Muscle layer of colon (tissue), 2 donors: ENCODE results near the gene TACR2.

ENCODE experiments used
- H3K27ac ChIP-seq: one replicate; pipeline ENCODE4 v1.7.0; 2013; ENCODE audit warnings: low read depth, mild to moderate bottlenecking, low read length, moderate library complexity
- H3K27me3 ChIP-seq, 2 donors: one replicate each; pipeline ENCODE4 v1.7.0; 2013; ENCODE audit warnings: low read length in 2 of 2, mild to moderate bottlenecking in 2 of 2; ENCODE audit not compliant: insufficient read depth in 2 of 2, control insufficient read depth in 1 of 2
- H3K36me3 ChIP-seq: one replicate; pipeline ENCODE4 v1.7.0; 2013; ENCODE audit warnings: mild to moderate bottlenecking, low read length; ENCODE audit not compliant: insufficient read depth
- H3K4me1 ChIP-seq: one replicate; pipeline ENCODE4 v1.7.0; 2013; ENCODE audit warnings: mild to moderate bottlenecking, low read length; ENCODE audit not compliant: insufficient read depth
- H3K4me3 ChIP-seq, 2 donors: one replicate each; pipeline ENCODE4 v1.7.0; 2013; ENCODE audit warnings: low read length in 2 of 2, low read depth in 1 of 2, mild to moderate bottlenecking in 1 of 2, moderate library complexity in 1 of 2
- H3K9ac ChIP-seq: one replicate; pipeline ENCODE4 v1.7.0; 2013; ENCODE audit warnings: low read length
- H3K9me3 ChIP-seq: one replicate; pipeline ENCODE4 v1.7.0; 2013; ENCODE audit warnings: mild to moderate bottlenecking, low read length
- donor health status: abdominal sarcoma.
- donor health status: Adenocarcinoma of cecum.

The TACR2 gene

GRCh38 chr10:69446650-69447151 lies 30.0 kb upstream of the TACR2 start:
- H3K9me3 ChIP-seq: no peaks in the 10 kb centered on the region
- no peak overlapping the region for H3K27ac ChIP-seq
- H3K27me3 ChIP-seq: no peaks in the 10 kb centered on the region
- H3K4me3 ChIP-seq: no peak overlapping the region
- H3K36me3 ChIP-seq: no peaks in the 10 kb centered on the region
- H3K9ac ChIP-seq: no peak overlapping the region
- peaks cover 23% of the 10 kb centered on the region for H3K4me1 ChIP-seq

GRCh38 chr10:69446229-69446628 lies 29.5 kb upstream of the TACR2 start:
- H3K27ac ChIP-seq: no peak overlapping the region
- H3K9ac ChIP-seq: no peak overlapping the region
- H3K9me3 ChIP-seq: no peaks in the 10 kb centered on the region
- no peaks in the 10 kb centered on the region for H3K27me3 ChIP-seq
- no peak overlapping the region for H3K4me3 ChIP-seq
- H3K4me1 ChIP-seq: peaks cover 23% of the 10 kb centered on the region
- H3K36me3 ChIP-seq: no peaks in the 10 kb centered on the region

- no peak overlapping the region for H3K9ac ChIP-seq
- peaks cover 16% of the 10 kb centered on the region for H3K4me1 ChIP-seq
- no peak overlapping the region for H3K27ac ChIP-seq
- H3K27me3 ChIP-seq: no peaks in the 10 kb centered on the region
- no peaks in the 10 kb centered on the region for H3K36me3 ChIP-seq
- H3K9me3 ChIP-seq: no peaks in the 10 kb centered on the region
- H3K4me3 ChIP-seq: no peak overlapping the region
These were observed 28.3 kb upstream of the TACR2 start for GRCh38 chr10:69445041-69445440.

- H3K9ac ChIP-seq: no peak overlapping the region
- no peaks in the 10 kb centered on the region for H3K36me3 ChIP-seq
- no peak overlapping the region for H3K27ac ChIP-seq
- H3K4me3 ChIP-seq: no peak overlapping the region
- no peaks in the 10 kb centered on the region for H3K27me3 ChIP-seq
- H3K4me1 ChIP-seq: peaks cover 23% of the 10 kb centered on the region
- H3K9me3 ChIP-seq: no peaks in the 10 kb centered on the region
These were observed 26.6 kb upstream of the TACR2 start for GRCh38 chr10:69443354-69443753.

DNA sequence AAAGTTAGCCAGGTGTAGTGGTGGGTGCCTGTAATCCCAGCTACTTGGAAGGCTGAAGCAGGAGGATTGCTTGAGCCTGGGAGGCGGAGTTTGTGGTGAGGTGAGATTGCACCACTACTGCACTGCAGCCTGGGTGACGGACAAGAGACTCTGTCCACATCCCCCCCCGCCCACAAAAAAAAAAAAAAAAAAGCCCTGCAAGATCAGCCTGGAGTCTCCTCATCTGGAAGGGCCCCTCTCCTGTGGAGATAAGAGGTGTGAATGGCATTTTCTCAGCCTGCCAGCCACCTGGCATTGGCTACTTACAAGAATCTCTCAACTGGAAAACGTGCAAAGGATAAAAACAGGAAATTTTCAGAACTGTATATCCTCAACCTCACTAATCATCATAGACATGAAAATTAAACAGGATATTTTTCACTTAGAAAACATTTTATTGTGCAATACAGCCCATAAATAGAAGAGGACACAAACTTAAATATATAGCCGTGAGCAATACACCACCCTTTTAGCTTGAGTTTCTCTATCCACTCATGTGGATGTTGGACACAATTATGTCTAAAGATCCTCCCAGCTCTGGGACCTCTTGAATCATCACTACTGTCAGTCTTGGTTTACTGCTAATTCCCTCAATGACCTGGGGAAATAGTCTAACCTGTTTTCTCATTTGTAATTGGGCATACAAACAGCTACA lies 23.2 kb upstream of the TACR2 start:
- Histone ChIP-seq H3K36me3 (no peaks in the 10 kb centered on the region), H3K27me3 (no peaks in the 10 kb centered on the region), H3K9ac (no peak overlapping the region), H3K4me3 (no peak overlapping the region), H3K27ac (no peak overlapping the region), H3K9me3 (no peaks in the 10 kb centered on the region), H3K4me1 (peaks cover 14% of the 10 kb centered on the region)

- no peaks in the 10 kb centered on the region for H3K36me3 ChIP-seq
- H3K27me3 ChIP-seq: no peaks in the 10 kb centered on the region
- H3K4me1 ChIP-seq: peaks cover 14% of the 10 kb centered on the region
- H3K9me3 ChIP-seq: no peaks in the 10 kb centered on the region
- H3K27ac ChIP-seq: no peak overlapping the region
- no peak overlapping the region for H3K9ac ChIP-seq
- H3K4me3 ChIP-seq: no peak overlapping the region
These were observed 22.6 kb upstream of the TACR2 start for GRCh38 chr10:69439350-69439739.

DNA sequence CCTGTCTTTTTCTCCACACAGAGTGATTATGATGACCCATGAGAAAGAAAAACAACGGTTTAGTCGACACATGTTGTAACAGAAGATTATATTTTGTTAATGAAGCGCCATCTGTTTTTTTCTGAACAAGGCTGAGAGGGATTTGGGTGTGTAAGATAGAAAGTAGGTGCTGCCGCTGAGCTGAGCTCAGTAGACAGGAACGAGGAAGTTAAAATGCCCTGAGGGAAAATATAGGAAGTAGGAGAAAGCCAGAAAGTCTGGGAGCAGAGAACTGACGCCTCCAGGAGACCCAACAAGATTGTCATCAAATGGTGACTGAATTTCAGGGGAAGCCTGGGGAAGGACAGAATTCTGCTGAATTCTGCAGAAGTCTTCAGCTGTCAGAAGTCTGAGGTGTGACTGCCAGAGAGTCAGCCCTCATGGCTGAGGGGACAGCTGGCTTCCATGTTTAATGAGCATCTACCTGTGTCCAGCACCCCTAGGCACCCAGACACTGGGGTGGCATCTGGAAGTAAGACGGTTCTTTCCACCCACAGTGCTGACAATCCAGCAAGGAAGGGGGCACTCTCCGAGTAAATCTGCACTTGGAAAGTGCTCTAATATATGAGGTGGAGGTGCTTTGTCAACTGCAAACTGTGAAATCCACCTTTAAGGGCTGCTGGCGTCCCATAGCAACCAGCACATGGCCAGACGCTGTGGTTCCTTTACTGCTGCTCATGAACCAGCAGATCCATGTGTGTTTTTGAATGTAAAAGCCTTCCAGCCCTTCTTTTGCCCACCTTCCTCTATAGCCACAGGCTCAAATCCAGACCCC lies 22.0 kb upstream of the TACR2 start:
- Histone ChIP-seq H3K27ac (no peak overlapping the region), H3K4me1 (peaks cover 14% of the 10 kb centered on the region), H3K27me3 (no peaks in the 10 kb centered on the region), H3K36me3 (no peaks in the 10 kb centered on the region), H3K4me3 (no peak overlapping the region), H3K9ac (no peak overlapping the region), H3K9me3 (no peaks in the 10 kb centered on the region)

- H3K9me3 ChIP-seq: no peaks in the 10 kb centered on the region
- H3K27ac ChIP-seq: no peak overlapping the region
- peaks cover 14% of the 10 kb centered on the region for H3K4me1 ChIP-seq
- no peak overlapping the region for H3K9ac ChIP-seq
- H3K36me3 ChIP-seq: no peaks in the 10 kb centered on the region
- no peaks in the 10 kb centered on the region for H3K27me3 ChIP-seq
- H3K4me3 ChIP-seq: no peak overlapping the region
These were observed 20.9 kb upstream of the TACR2 start for GRCh38 chr10:69437321-69438259.

GRCh38 chr10:69435966-69436520 lies 19.3 kb upstream of the TACR2 start:
- H3K9me3 ChIP-seq: no peaks in the 10 kb centered on the region
- no peak overlapping the region for H3K9ac ChIP-seq
- H3K27ac ChIP-seq: no peak overlapping the region
- no peak overlapping the region for H3K4me3 ChIP-seq
- no peaks in the 10 kb centered on the region for H3K27me3 ChIP-seq
- H3K36me3 ChIP-seq: no peaks in the 10 kb centered on the region
- peaks cover 14% of the 10 kb centered on the region for H3K4me1 ChIP-seq

- peaks cover 14% of the 10 kb centered on the region for H3K4me1 ChIP-seq
- no peak overlapping the region for H3K4me3 ChIP-seq
- H3K9ac ChIP-seq: no peak overlapping the region
- H3K27ac ChIP-seq: no peak overlapping the region
- no peaks in the 10 kb centered on the region for H3K27me3 ChIP-seq
- H3K9me3 ChIP-seq: no peaks in the 10 kb centered on the region
- H3K36me3 ChIP-seq: no peaks in the 10 kb centered on the region
These were observed 18.2 kb upstream of the TACR2 start for GRCh38 chr10:69434926-69435325.

DNA sequence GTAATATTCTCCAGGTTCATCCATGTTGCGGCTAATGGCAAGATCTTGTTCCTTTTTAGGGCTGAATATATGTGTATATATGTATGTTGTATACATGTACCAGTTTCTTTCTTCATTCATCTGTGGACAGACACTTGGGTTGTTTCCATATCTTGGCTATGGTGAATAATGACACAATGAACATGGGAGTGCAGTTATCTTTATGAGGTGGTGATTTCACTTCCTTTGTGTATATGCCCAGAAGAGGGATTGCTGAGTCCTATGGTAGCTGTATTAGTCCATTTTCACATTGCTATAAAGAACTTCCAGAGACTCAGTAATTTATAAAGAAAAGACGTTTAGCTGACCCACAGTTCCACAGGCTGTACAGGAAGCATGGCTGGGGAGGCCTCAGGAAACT lies 17.5 kb upstream of the TACR2 start:
- peaks cover 7% of the 10 kb centered on the region for H3K4me1 ChIP-seq
- H3K27ac ChIP-seq: no peak overlapping the region
- no peak overlapping the region for H3K9ac ChIP-seq
- no peaks in the 10 kb centered on the region for H3K9me3 ChIP-seq
- no peaks in the 10 kb centered on the region for H3K27me3 ChIP-seq
- no peak overlapping the region for H3K4me3 ChIP-seq
- no peaks in the 10 kb centered on the region for H3K36me3 ChIP-seq
